ENCODE measurements around the gene KCNG4.

DNA sequence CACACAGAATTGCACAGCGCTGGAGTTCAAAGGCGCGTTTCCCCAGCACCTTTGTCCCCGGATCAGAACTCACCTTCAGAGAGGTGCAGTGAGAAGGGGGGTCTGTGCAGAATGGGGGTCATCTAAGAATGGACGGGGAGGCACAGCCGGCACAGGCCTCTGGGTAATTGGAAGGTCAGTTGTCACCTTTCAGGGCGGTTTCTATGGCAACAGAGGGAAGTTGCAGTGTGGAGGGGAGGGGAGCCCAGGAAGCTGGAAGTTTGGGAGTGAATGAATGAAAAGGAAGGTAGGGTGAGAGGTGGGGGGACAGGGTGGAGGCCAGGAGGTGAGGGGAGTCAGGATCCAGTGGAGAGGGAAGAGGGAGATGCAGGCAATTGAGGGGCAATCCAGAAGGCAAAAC lies 12.4 kb upstream of the KCNG4 start:
- TF ChIP-seq, protein P1, sequence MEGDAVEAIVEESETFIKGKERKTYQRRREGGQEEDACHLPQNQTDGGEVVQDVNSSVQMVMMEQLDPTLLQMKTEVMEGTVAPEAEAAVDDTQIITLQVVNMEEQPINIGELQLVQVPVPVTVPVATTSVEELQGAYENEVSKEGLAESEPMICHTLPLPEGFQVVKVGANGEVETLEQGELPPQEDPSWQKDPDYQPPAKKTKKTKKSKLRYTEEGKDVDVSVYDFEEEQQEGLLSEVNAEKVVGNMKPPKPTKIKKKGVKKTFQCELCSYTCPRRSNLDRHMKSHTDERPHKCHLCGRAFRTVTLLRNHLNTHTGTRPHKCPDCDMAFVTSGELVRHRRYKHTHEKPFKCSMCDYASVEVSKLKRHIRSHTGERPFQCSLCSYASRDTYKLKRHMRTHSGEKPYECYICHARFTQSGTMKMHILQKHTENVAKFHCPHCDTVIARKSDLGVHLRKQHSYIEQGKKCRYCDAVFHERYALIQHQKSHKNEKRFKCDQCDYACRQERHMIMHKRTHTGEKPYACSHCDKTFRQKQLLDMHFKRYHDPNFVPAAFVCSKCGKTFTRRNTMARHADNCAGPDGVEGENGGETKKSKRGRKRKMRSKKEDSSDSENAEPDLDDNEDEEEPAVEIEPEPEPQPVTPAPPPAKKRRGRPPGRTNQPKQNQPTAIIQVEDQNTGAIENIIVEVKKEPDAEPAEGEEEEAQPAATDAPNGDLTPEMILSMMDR (IDR thresholded peaks at IDR 0.05; ENCODE audit: low read depth, low read length, missing input control) = no peak
- TF ChIP-seq YY1 (IDR thresholded peaks at IDR 0.05) (no peak), GABPA (IDR thresholded peaks at IDR 0.05 in 1 of 2, conservative IDR thresholded peaks at IDR 0.05 in 1 of 2) (no peak), EGR1 (IDR thresholded peaks at IDR 0.05; ENCODE audit: low read depth in 2 of 2) (no peak), JUND (IDR thresholded peaks at IDR 0.05) (no peak), SP1 (IDR thresholded peaks at IDR 0.05) (no peak), RAD21 (IDR thresholded peaks at IDR 0.05) (no peak), FOXA2 (IDR thresholded peaks at IDR 0.05) (no peak), TAF1 (conservative IDR thresholded peaks at IDR 0.05) (no peak), FOXA1 (IDR thresholded peaks at IDR 0.05) (no peak)
- TF ChIP-seq, protein P2, sequence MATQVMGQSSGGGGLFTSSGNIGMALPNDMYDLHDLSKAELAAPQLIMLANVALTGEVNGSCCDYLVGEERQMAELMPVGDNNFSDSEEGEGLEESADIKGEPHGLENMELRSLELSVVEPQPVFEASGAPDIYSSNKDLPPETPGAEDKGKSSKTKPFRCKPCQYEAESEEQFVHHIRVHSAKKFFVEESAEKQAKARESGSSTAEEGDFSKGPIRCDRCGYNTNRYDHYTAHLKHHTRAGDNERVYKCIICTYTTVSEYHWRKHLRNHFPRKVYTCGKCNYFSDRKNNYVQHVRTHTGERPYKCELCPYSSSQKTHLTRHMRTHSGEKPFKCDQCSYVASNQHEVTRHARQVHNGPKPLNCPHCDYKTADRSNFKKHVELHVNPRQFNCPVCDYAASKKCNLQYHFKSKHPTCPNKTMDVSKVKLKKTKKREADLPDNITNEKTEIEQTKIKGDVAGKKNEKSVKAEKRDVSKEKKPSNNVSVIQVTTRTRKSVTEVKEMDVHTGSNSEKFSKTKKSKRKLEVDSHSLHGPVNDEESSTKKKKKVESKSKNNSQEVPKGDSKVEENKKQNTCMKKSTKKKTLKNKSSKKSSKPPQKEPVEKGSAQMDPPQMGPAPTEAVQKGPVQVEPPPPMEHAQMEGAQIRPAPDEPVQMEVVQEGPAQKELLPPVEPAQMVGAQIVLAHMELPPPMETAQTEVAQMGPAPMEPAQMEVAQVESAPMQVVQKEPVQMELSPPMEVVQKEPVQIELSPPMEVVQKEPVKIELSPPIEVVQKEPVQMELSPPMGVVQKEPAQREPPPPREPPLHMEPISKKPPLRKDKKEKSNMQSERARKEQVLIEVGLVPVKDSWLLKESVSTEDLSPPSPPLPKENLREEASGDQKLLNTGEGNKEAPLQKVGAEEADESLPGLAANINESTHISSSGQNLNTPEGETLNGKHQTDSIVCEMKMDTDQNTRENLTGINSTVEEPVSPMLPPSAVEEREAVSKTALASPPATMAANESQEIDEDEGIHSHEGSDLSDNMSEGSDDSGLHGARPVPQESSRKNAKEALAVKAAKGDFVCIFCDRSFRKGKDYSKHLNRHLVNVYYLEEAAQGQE (IDR thresholded peaks at IDR 0.05) = no peak
- TF ChIP-seq, protein P3, sequence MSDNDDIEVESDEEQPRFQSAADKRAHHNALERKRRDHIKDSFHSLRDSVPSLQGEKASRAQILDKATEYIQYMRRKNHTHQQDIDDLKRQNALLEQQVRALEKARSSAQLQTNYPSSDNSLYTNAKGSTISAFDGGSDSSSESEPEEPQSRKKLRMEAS (IDR thresholded peaks at IDR 0.05) = no peak
- TF ChIP-seq, protein P4, sequence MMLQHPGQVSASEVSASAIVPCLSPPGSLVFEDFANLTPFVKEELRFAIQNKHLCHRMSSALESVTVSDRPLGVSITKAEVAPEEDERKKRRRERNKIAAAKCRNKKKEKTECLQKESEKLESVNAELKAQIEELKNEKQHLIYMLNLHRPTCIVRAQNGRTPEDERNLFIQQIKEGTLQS (IDR thresholded peaks at IDR 0.05) = no peak

All from liver (tissue), 3 donors.